ENCODE results near the gene SLC9A8. TPM values are rescaled to one million over a fixed set of nuclear protein-coding genes. Genes with fewer than 3 reads are reported as not detected.

The SLC9A8 gene
- total RNA-seq, 1 donor from 2014 or later: 6.2 TPM

- Histone ChIP-seq H3K79me2 (ENCODE audit: insufficient read depth, low read length) (no peaks in the 10 kb centered on the region), H3K4me1 (ENCODE audit: insufficient read depth, low read length) (peaks cover 28% of the 10 kb centered on the region), H3K9me3 (ENCODE audit: insufficient read depth, low read depth, low read length) (no peaks in the 10 kb centered on the region), H3K27me3 (ENCODE audit: insufficient read depth, low read length) (no peaks in the 10 kb centered on the region), H4K20me1 (ENCODE audit: insufficient read depth, low read length) (peaks cover 12% of the 10 kb centered on the region), H3K4me3 (ENCODE audit: insufficient read depth, low read depth, low read length) (no peak overlapping the region), H3K4me2 (ENCODE audit: low read length) (no peak overlapping the region), H3K36me3 (ENCODE audit: insufficient read depth, low read length) (peaks cover 2% of the 10 kb centered on the region), H3K9ac (ENCODE audit: low read length) (no peak overlapping the region), H3K27ac (ENCODE audit: low read depth, low read length) (no peak overlapping the region), H2AFZ (ENCODE audit: low read depth, low read length) (no peak overlapping the region)
- H3K27ac Mint-ChIP-seq (ENCODE audit: unreplicated experiment): peak overlapping the region; percentile 77
- no peak for TF ChIP-seq CTCF (IDR thresholded peaks at IDR 0.05; ENCODE audit: insufficient read depth, low read depth, low read length)
- TF ChIP-seq EZH2 (IDR thresholded peaks at IDR 0.05; ENCODE audit: insufficient read depth, low read length): no peak
- FAIRE-seq: no peak
- H3K4me3 Mint-ChIP-seq (ENCODE audit: unreplicated experiment): peak overlapping the region; percentile 60
- peaks cover 44% of the 10 kb centered on the region for H3K4me1 Mint-ChIP-seq (ENCODE audit: low read depth, unreplicated experiment)
- no peaks in the 10 kb centered on the region for H3K27me3 Mint-ChIP-seq (ENCODE audit: low read depth, unreplicated experiment)
- peaks cover 2% of the 10 kb centered on the region for H3K9me3 Mint-ChIP-seq (ENCODE audit: unreplicated experiment)
- H3K36me3 Mint-ChIP-seq (ENCODE audit: low read depth, unreplicated experiment): peaks cover 4% of the 10 kb centered on the region
- DNase-seq (ENCODE audit: low read depth): peak; percentile 8
These were observed 74.9 kb downstream of the SLC9A8 start for GRCh38 chr20:49887251-49888211.

GRCh38 chr20:49888212-49889000 is 75.8 kb downstream of the SLC9A8 start:
- H3K27me3 Mint-ChIP-seq (ENCODE audit: low read depth, unreplicated experiment): no peaks in the 10 kb centered on the region
- Histone ChIP-seq H3K9me3 (ENCODE audit: insufficient read depth, low read depth, low read length) (no peaks in the 10 kb centered on the region), H3K79me2 (ENCODE audit: insufficient read depth, low read length) (no peaks in the 10 kb centered on the region), H3K4me2 (ENCODE audit: low read length) (peak overlapping the region; percentile 25), H2AFZ (ENCODE audit: low read depth, low read length) (no peak overlapping the region), H3K36me3 (ENCODE audit: insufficient read depth, low read length) (peaks cover 2% of the 10 kb centered on the region), H3K9ac (ENCODE audit: low read length) (peak overlapping the region; percentile 27), H4K20me1 (ENCODE audit: insufficient read depth, low read length) (peaks cover 12% of the 10 kb centered on the region), H3K27ac (ENCODE audit: low read depth, low read length) (no peak overlapping the region), H3K4me1 (ENCODE audit: insufficient read depth, low read length) (peaks cover 28% of the 10 kb centered on the region), H3K27me3 (ENCODE audit: insufficient read depth, low read length) (no peaks in the 10 kb centered on the region), H3K4me3 (ENCODE audit: insufficient read depth, low read depth, low read length) (no peak overlapping the region)
- FAIRE-seq (no peak), DNase-seq (ENCODE audit: low read depth) (peak; percentile 20)
- peak overlapping the region; percentile 77 for H3K27ac Mint-ChIP-seq (ENCODE audit: unreplicated experiment)
- H3K9me3 Mint-ChIP-seq (ENCODE audit: unreplicated experiment): peaks cover 2% of the 10 kb centered on the region
- peaks cover 46% of the 10 kb centered on the region for H3K4me1 Mint-ChIP-seq (ENCODE audit: low read depth, unreplicated experiment)
- peak overlapping the region; percentile 40 for H3K4me3 Mint-ChIP-seq (ENCODE audit: unreplicated experiment)
- TF ChIP-seq EZH2 (IDR thresholded peaks at IDR 0.05; ENCODE audit: insufficient read depth, low read length) (no peak), CTCF (IDR thresholded peaks at IDR 0.05; ENCODE audit: insufficient read depth, low read depth, low read length) (peak; percentile 89)
- peaks cover 4% of the 10 kb centered on the region for H3K36me3 Mint-ChIP-seq (ENCODE audit: low read depth, unreplicated experiment)

All from astrocyte (in vitro differentiated cells and primary cell).